IMR-90 (cell line): ENCODE measurements around the gene NCBP2. TPM values are rescaled to one million over a fixed set of nuclear protein-coding genes. Genes with fewer than 3 reads are reported as not detected.
"Not testable (repeated sequence)": the region's sequence is repeated elsewhere in the genome, so short reads cannot be mapped to it uniquely, and the experiment has no call there.

Experiments
- ATAC-seq: fragments of 200-7000 bp; cut with Tn5 transposase; 2 replicates; pipeline ENCODE4 v1.9.1; 2020; ENCODE audit warnings: low read depth, mild to moderate bottlenecking, moderate library complexity
- BruUV-seq: library from RNA; stranded (reverse); fragments of 400-500 nt; replicated peaks from 2 replicates; lab custom pipeline; 2021; lab: Mats Ljungman, UMichigan
- CTCF ChIA-PET: fragments of 300-600 bp; formaldehyde crosslinking; extraction: SDS; loops from one replicate; lab custom pipeline; 2021; ENCODE audit warnings: antibody characterized with exemption; lab: Yijun Ruan, JAX
- POLR2A ChIA-PET: fragments of 300-600 bp; sonication (Branson Sonifier 250); formaldehyde crosslinking; loops from one replicate; lab custom pipeline; 2022; ENCODE audit warnings: antibody characterized with exemption; ENCODE audit not compliant: unreplicated experiment; lab: Charles Lee
- DNase-seq: peaks from one replicate; pipeline ENCODE4 v3.0.0; 2013
- H2AFZ ChIP-seq: replicated peaks from 2 replicates; pipeline ENCODE3; 2013; ENCODE audit warnings: low read length, mild to moderate bottlenecking; ENCODE audit not compliant: poor library complexity
- H2AK5ac ChIP-seq: 2 replicates; pipeline ENCODE4 v1.6.1; 2013; ENCODE audit warnings: low read depth, low read length, inconsistent platforms
- H2AK9ac ChIP-seq: replicated peaks from 2 replicates; pipeline ENCODE3; 2013; ENCODE audit warnings: mild to moderate bottlenecking, low read depth, low read length, moderate library complexity; ENCODE audit not compliant: poor library complexity
- H2BK120ac ChIP-seq: 2 replicates; pipeline ENCODE4 v1.6.1; 2013; ENCODE audit warnings: low read depth, low read length, inconsistent platforms
- H2BK15ac ChIP-seq: 3 replicates; pipeline ENCODE4 v1.6.1; 2013; ENCODE audit warnings: low read depth, low read length, inconsistent platforms
- H2BK20ac ChIP-seq: 2 replicates; pipeline ENCODE4 v1.6.1; 2013; ENCODE audit warnings: low read depth, mild to moderate bottlenecking, inconsistent platforms, low read length, moderate library complexity
- H2BK5ac ChIP-seq: 2 replicates; pipeline ENCODE4 v1.6.1; 2013; ENCODE audit warnings: mild to moderate bottlenecking, low read depth, low read length, inconsistent platforms; ENCODE audit not compliant: poor library complexity, severe bottlenecking
- H3K14ac ChIP-seq: replicated peaks from 2 replicates; pipeline ENCODE4 v1.6.1; 2013; ENCODE audit warnings: low read depth, low read length, inconsistent platforms
- H3K18ac ChIP-seq: 2 replicates; pipeline ENCODE4 v1.6.1; 2013; ENCODE audit warnings: low read depth, low read length, control low read depth
- H3K23ac ChIP-seq: 2 replicates; pipeline ENCODE4 v1.6.1; 2013; ENCODE audit warnings: low read depth, low read length, inconsistent platforms
- H3K27ac ChIP-seq: 2 replicates; pipeline ENCODE4 v1.5.1; 2013; ENCODE audit warnings: mild to moderate bottlenecking, control low read depth, low read length; ENCODE audit not compliant: insufficient read depth
- H3K27me3 ChIP-seq: 2 replicates; pipeline ENCODE4 v1.6.1; 2013; ENCODE audit warnings: low read length; ENCODE audit not compliant: control insufficient read depth, insufficient read depth
- H3K36me3 ChIP-seq: 2 replicates; pipeline ENCODE4 v1.6.1; 2013; ENCODE audit warnings: low read length, mixed read lengths; ENCODE audit not compliant: control insufficient read depth, insufficient read depth
- H3K4ac ChIP-seq: 2 replicates; pipeline ENCODE4 v1.6.1; 2013; ENCODE audit warnings: low read depth, low read length, inconsistent platforms
- H3K4me1 ChIP-seq: 2 replicates; pipeline ENCODE4 v1.6.1; 2013; ENCODE audit warnings: low read length, mixed read lengths; ENCODE audit not compliant: control insufficient read depth, insufficient read depth
- H3K4me2 ChIP-seq: 2 replicates; pipeline ENCODE4 v1.6.1; 2013; ENCODE audit warnings: low read depth, mild to moderate bottlenecking, control low read depth, low read length, moderate library complexity
- H3K4me3 ChIP-seq: 2 replicates; pipeline ENCODE4 v1.5.1; 2013; ENCODE audit warnings: low read depth, mild to moderate bottlenecking, control low read depth, low read length, moderate library complexity; ENCODE audit not compliant: insufficient read depth
- H3K56ac ChIP-seq: 2 replicates; pipeline ENCODE4 v1.6.1; 2013; ENCODE audit warnings: low read length, inconsistent platforms; ENCODE audit not compliant: insufficient read depth; ENCODE audit errors: extremely low read depth
- H3K79me1 ChIP-seq, 2 experiments: 2 replicates each; pipeline ENCODE4 v1.6.1; 2013; ENCODE audit warnings: low read length in 2 of 2, inconsistent platforms in 1 of 2, low read depth in 1 of 2
- H3K9ac ChIP-seq: 2 replicates; pipeline ENCODE4 v1.6.1; 2013; ENCODE audit warnings: low read depth, low read length, control low read depth
- H3K9me1 ChIP-seq: 2 replicates; pipeline ENCODE4 v1.6.1; 2013; ENCODE audit warnings: low read length, inconsistent platforms; ENCODE audit not compliant: insufficient read depth
- H3K9me3 ChIP-seq: 2 replicates; pipeline ENCODE4 v1.6.1; 2013; ENCODE audit warnings: low read length; ENCODE audit not compliant: control insufficient read depth, insufficient read depth
- H4K20me1 ChIP-seq: 2 replicates; pipeline ENCODE4 v1.6.1; 2013; ENCODE audit warnings: low read length, inconsistent platforms; ENCODE audit not compliant: insufficient read depth
- H4K5ac ChIP-seq: 2 replicates; pipeline ENCODE4 v1.6.1; 2013; ENCODE audit warnings: mild to moderate bottlenecking, low read depth, low read length, control low read depth
- H4K8ac ChIP-seq, 2 experiments: 2 replicates each; pipeline ENCODE4 v1.6.1; 2013; ENCODE audit warnings: low read depth in 2 of 2, low read length in 2 of 2, control low read depth in 1 of 2, inconsistent platforms in 1 of 2
- H4K91ac ChIP-seq: 2 replicates; pipeline ENCODE4 v1.6.1; 2013; ENCODE audit warnings: low read depth, low read length, inconsistent platforms; ENCODE audit not compliant: insufficient read depth
- WGBS, 2 experiments: methylation state at CpG; one replicate each; pipeline versions ENCODE4 v1.1.5 to v1.1.7; 2013; ENCODE audit warnings: missing lambda C conversion rate in 2 of 2; ENCODE audit not compliant: insufficient read length in 1 of 2; ENCODE audit errors: extremely low coverage in 2 of 2; 5-methylcytosine and 5-hydroxymethylcytosine counted together
- dilution Hi-C: fragments of 300-500 bp; cut with HindIII; formaldehyde crosslinking; loops from one replicate; pipeline ENCODE4 v1.14.3; 2018; ENCODE audit warnings: low sequenced_read_pairs; ENCODE audit not compliant: unreplicated experiment
- in situ Hi-C: fragments of 300-500 bp; cut with MboI; formaldehyde crosslinking; loops from 3 replicates; pipeline ENCODE4 v1.14.3; 2019; ENCODE audit warnings: low sequenced_read_pairs, inconsistent platforms, mixed read lengths
- intact Hi-C: fragments of 100-400 bp; cut with micrococcal nuclease; formaldehyde crosslinking; loops from 2 replicates; pipeline ENCODE4 v1.10.0; 2022
- polyA plus RNA-seq, 3 experiments: library from polyadenylated mRNA; depleted of rRNA; stranded (reverse); fragments of >200 nt; gene quantifications; 2 replicates each; pipeline ENCODE4 v1.2.3, GENCODE V29; 2012; ENCODE audit warnings: low replicate concordance in 1 of 3
- total RNA-seq: library from RNA; depleted of rRNA; stranded (reverse); fragments of >200 nt; gene quantifications from 2 replicates; pipeline ENCODE4 v1.2.3, GENCODE V29; 2012

The NCBP2 gene
- total and polyA plus RNA-seq, 2 of the 4 experiments (the other 2 are of a cell fraction): 42.8 to 73.6 TPM

DNA sequence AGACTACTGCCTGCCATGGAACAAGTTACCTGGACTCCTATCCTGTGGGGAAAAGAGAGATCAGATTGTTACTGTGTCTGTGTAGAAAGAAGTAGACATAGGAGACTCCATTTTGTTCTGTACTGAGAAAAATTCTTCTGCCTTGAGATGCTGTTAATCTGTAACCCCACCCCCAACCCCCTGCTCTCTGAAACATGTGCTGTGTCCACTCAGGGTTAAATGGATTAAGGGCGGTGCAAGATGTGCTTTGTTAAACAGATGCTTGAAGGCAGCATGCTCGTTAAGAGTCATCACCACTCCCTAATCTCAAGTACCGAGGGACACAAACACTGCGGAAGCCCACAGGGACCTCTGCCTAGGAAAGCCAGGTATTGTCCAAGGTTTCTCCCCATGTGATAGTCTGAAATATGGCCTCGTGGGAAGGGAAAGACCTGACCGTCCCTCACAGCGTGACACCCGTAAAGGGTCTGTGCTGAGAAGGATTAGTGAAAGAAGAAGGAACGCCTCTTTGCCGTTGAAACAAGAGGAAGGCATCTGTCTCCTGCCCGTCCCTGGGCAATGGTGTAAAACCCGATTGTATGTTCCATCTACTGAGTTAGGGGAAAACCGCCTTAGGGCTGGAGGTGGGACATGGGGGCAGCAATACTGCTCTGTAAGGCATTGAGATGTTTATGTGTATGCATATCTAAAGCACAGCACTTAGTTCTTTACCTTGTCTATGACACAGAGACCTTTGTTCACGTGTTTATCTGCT, 1.9 kb upstream of the NCBP2 start:
- H3K9ac ChIP-seq, dilution Hi-C loops, in situ Hi-C loops, H2AK9ac ChIP-seq, H3K4me1 ChIP-seq, H3K27me3 ChIP-seq, H4K8ac ChIP-seq, H3K4me2 ChIP-seq, H2BK20ac ChIP-seq, H3K27ac ChIP-seq, BruUV-seq, H4K91ac ChIP-seq, H3K4me3 ChIP-seq, ATAC-seq, H3K9me3 ChIP-seq, POLR2A ChIA-PET, H3K4ac ChIP-seq, H3K56ac ChIP-seq, H3K14ac ChIP-seq, H2BK120ac ChIP-seq, CTCF ChIA-PET, DNase-seq, H2AFZ ChIP-seq, H2AK5ac ChIP-seq, H2BK5ac ChIP-seq, H3K9me1 ChIP-seq, H3K36me3 ChIP-seq, H3K23ac ChIP-seq, H2BK15ac ChIP-seq, H4K5ac ChIP-seq, H3K18ac ChIP-seq: not testable (repeated sequence)
- intact Hi-C loops: loop anchor here (5.0 to 10.0 kb wide), 3 partner anchors 77 to 339 kb away; partner anchors contain the start of gene SENP5
- 94% methylated on average over 4 of the region's 14 CpGs; no CpG with 5 or more reads in 1 of the 2 experiments for WGBS, 2 experiments
- H4K20me1 ChIP-seq: peaks cover 18% of the 10 kb centered on the region
- H3K79me1 ChIP-seq: peaks cover 4 to 37% of the 10 kb centered on the region in 2 experiments; a peak in 3 of 4 replicates
